ENCODE results near the gene NAE1.
"Not testable (repeated sequence)": the region's sequence is repeated elsewhere in the genome, so short reads cannot be mapped to it uniquely, and the experiment has no call there.

The NAE1 gene

GRCh38 chr16:66830422-66831404 is at the start of gene NAE1:
Gene NAE1, minus strand, starts transcription at chr16:66830976. Its CDS starts 77 bp downstream, at chr16:66830899.
- peak; percentile 88 for DNase-seq

- DNase-seq: peak; percentile 28
These were observed 47.3 kb upstream of the NAE1 start for GRCh38 chr16:66878067-66878466.

DNA sequence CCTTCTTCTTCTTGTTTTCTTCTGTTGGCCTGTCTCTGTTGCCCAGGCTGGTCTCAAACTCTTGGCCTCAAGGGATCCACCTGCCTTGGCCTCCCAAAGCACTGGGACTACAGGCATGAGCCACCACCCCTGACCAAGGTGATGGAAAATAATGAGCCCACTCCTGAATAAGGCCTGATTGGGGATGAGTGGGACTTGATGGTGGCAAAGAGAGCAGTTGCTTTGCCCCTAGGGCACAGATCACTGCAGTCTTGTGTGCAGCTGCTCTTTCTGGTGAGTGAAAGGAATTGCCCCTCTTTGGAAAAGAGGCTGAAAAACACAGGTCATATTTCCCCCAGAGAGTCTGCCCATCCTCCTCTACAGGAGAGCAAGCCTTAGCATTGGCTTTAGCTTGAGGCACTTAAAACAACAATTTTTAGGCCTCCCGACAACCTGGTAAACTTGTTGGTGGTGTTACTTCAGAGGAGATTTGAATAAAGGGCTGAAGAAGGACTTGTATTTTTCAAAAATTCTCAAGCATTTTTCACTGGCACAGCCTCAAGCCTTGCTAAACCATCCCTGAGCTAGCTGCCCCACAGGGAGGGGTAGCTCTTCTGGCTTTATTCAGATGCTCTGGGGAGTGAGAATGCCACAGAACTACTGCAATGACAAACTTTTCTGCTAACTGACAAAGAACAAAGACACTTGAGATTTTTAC is 43.5 kb upstream of the NAE1 start:
- DNase-seq: no peak

GRCh38 chr16:66873685-66874055 is 42.9 kb upstream of the NAE1 start:
- no peak for DNase-seq

- DNase-seq: peak; percentile 90
These were observed 42.3 kb upstream of the NAE1 start for GRCh38 chr16:66872943-66873684.

GRCh38 chr16:66872559-66872942 is 41.8 kb upstream of the NAE1 start:
- DNase-seq: no peak

DNA sequence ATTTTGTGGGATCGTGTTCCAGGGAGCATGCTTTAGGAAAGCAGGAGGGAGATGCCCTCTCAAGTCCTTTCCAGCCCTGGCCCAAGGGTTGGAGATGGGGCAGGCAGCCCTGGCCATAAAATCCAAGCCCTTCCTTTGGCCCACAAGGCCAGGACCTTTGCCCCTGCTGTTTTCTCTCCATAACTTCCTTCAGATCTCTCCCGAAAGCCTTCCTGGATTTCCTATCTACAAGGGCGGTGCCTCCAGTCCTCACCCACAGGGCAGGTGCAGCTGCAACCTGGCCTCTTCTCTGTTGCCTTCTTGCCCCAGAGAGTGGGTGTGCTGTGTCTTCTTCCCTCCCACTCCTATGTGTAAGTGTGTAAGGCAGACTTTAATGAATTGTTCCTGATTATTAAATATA is 41.1 kb upstream of the NAE1 start:
- DNase-seq: no peak

DNA sequence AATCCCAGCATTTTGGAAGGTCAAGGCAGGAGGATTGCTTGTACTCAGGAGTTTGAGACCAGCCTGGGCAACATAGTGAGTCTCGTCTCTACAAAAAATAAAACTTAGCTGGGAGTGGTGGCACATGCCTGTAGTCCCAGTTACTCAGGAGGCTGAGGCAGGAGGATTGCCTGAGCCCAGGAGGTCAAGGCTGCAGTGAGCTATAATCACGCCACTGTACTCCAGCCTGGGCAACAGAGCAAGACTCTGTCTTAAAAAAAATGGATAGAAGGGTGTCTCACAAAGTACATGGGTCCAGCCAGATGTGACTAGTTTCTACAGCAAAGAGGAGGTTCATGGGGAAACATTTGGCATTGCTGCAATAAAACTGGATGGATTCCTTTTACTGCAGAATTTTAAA is 40.6 kb upstream of the NAE1 start:
- DNase-seq: not testable (repeated sequence)

- DNase-seq: no peak
These were observed 38.6 kb upstream of the NAE1 start for GRCh38 chr16:66869424-66869823.

- DNase-seq: no peak
These were observed 32.9 kb upstream of the NAE1 start for GRCh38 chr16:66863707-66864106.

GRCh38 chr16:66862023-66862520 is 31.3 kb upstream of the NAE1 start:
- DNase-seq: no peak

- DNase-seq: no peak
These were observed 28.8 kb upstream of the NAE1 start for GRCh38 chr16:66859397-66860068.

DNA sequence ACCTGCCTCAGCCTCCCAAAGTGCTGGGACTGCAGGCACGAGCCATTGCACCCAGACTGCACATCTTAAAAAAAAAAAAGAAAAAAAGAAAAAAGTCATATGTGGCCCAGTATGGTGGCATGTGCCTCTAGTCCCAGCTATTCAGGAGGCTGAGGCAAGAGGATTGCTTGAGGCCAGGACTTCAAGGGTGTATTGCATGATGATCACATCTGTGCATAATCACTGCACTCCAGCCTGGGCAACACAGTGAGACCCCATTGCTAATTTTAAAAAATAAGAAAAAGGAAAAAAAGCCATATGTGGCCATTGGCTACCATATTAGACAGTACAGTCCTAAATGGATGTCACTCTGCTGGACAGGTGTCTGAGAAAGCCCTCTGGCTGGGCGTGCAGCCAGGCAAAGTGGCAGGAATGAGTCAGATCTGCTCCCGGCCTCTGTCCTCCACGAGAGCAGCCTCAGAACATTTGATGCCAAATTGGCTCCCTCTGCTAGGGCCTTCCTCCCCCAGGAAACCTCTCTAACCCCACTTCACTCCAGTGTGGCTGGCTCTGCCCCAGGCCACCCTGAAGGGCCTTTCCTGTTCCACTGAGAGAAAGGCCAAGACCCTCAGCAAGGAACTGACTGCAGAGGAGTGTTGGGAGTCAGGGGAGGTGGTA is 28.1 kb upstream of the NAE1 start:
- DNase-seq: no peak

DNA sequence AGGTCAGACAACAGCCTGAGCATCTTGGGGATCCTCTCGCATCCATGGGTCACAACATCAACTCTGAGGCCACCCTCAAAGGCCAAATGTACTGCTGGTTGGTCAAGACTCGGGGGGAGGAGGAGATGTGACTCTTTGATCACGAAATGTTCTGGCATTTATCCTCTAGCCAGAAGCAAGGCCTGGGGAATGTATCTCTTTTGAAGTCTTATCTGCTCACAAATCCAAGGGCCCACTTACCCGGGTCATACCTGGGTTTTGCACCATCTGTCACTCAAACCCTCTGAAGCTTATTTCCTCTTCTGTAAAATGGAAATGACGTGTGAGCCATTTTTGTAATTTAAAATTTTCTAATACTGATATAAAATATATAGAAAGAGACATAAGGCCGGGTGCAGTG is 26.7 kb upstream of the NAE1 start:
- no peak for DNase-seq

DNA sequence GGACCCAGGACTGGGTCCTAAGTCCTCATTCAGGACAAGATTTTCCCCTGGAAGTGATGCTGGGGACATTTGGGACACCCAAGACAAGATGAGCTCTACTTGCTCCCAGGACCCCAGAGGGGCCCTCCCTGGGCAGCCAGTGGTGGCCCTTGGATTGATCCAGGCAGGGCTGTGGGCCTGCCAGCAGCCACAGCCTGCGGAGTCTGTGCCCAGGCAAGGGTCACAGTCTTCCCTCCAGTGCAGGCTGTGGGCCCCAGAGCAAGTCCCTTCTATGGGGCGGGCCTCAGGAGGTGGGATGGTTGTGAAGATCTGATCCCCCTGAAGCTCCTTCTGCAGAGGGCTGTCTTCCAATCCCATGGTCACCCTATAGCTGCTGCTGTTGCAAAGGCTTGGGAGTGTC is 26.0 kb upstream of the NAE1 start:
- no peak for DNase-seq

DNA sequence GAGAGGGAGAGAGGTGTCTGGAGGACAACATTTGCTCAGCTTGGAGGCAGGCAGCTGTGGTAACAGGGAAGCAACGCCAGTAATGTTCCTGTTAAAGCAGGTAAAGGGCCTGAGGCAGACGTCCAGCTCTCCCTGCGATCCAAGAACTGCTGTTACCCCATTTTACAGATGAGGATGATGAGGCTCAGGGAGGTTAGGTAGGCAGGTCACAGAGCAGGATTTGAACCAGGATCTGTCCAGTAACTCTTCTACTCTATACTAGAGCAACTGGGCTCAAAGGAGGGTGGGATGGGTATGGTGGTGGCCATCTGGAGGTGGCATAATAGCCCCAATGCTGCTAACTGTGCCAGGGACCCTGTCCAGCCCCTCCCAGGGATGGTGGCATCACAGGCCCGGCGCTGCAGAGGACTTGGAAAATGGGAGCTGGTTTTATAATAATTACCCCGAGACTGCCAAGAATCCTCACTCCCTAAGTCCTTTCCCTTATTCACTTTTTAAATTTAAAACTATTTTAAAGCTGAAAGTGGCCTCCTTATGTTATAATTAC is 25.5 kb upstream of the NAE1 start:
- no peak for DNase-seq

GRCh38 chr16:66853261-66854139 is 22.7 kb upstream of the NAE1 start:
- no peak for DNase-seq

DNA sequence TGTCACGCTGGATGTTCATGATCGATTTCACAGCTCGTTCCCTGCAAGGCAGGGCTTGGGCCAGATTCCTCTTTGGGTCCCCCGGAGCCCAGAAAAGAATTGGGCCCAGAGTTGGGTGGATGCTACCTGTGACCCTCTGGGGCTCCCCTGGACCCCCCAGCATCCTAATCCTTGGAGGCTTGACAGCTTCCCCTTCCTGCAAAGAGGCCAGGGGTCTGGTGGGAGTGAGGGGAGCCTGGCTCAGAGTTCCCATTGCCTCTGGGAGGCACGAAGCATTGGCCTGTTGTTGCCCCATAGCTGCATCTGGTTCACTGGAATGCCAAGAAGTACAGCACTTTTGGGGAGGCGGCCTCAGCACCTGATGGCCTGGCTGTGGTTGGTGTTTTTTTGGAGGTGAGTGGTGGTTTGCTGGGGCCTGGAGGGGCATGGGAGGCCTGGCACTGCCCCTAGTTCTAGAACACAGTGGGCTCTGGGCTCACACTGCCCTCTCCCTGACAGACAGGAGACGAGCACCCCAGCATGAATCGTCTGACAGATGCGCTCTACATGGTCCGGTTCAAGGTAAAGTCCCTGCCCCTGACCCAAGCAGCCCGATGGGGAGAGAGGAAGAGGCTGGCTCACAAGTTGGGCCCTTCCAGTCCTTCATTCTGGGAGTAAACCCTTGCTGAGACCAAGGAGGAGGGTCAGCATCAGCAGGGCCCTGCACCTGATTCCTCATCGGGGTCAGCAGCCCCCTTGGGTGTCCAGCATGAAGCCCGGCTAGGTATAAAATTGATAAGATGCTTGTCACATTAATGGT is 20.6 kb upstream of the NAE1 start:
- no peak for DNase-seq

- no peak for DNase-seq
These were observed 19.5 kb upstream of the NAE1 start for GRCh38 chr16:66850115-66850815.

Data from activated CD8-positive, alpha-beta memory T cell treated with anti-CD3 and anti-CD28 coated beads, Interleukin-2, amount 50 U/mL, for 4 hours (primary cell).